Islet precursor cell (in vitro differentiated cells): ENCODE measurements around the gene PLA2G1B.
"Not testable (repeated sequence)": the region's sequence is repeated elsewhere in the genome, so short reads cannot be mapped to it uniquely, and the experiment has no call there.

Source experiments
- DNase-seq: peaks from one replicate; pipeline ENCODE4 v3.0.0-alpha.2; 2018

PLA2G1B gene

GRCh38 chr12:120358412-120359100 lies 31.0 kb upstream of the PLA2G1B start:
- peak; percentile 99 for DNase-seq

- no peak for DNase-seq
Observed at GRCh38 chr12:120357104-120357503, 29.5 kb upstream of the PLA2G1B start.

- peak; percentile 100 for DNase-seq
Observed at GRCh38 chr12:120356567-120357030, 29.0 kb upstream of the PLA2G1B start.

GRCh38 chr12:120353556-120354317 lies 26.2 kb upstream of the PLA2G1B start:
- no peak for DNase-seq

GRCh38 chr12:120353136-120353535 lies 25.6 kb upstream of the PLA2G1B start:
- DNase-seq, result no peak

- DNase-seq, result peak; percentile 84
Observed at GRCh38 chr12:120352117-120352516, 24.5 kb upstream of the PLA2G1B start.

GRCh38 chr12:120350576-120351350 lies 23.2 kb upstream of the PLA2G1B start:
- DNase-seq, result no peak

- DNase-seq, result no peak
Observed at GRCh38 chr12:120347766-120348165, 20.2 kb upstream of the PLA2G1B start.

GRCh38 chr12:120346681-120347080 lies 19.1 kb upstream of the PLA2G1B start:
- DNase-seq, result no peak

- DNase-seq, result no peak
Observed at GRCh38 chr12:120346031-120346430, 18.5 kb upstream of the PLA2G1B start.

- DNase-seq, result no peak
Observed at GRCh38 chr12:120343692-120344091, 16.1 kb upstream of the PLA2G1B start.

GRCh38 chr12:120343039-120343537 lies 15.5 kb upstream of the PLA2G1B start:
- DNase-seq, result no peak

- no peak for DNase-seq
Observed at GRCh38 chr12:120342175-120343038, 14.8 kb upstream of the PLA2G1B start.

GRCh38 chr12:120339256-120339655 lies 11.7 kb upstream of the PLA2G1B start:
- no peak for DNase-seq

GRCh38 chr12:120337730-120338129 lies 10.2 kb upstream of the PLA2G1B start:
- DNase-seq, result no peak

GRCh38 chr12:120336392-120336791 lies 8.8 kb upstream of the PLA2G1B start:
- DNase-seq, result not testable (repeated sequence)

GRCh38 chr12:120335447-120335846 lies 7.9 kb upstream of the PLA2G1B start:
- peak; percentile 88 for DNase-seq

- no peak for DNase-seq
Observed at GRCh38 chr12:120332523-120332922, 4.9 kb upstream of the PLA2G1B start.

- no peak for DNase-seq
Observed at GRCh38 chr12:120332041-120332440, 4.5 kb upstream of the PLA2G1B start.

GRCh38 chr12:120331390-120331789 lies 3.8 kb upstream of the PLA2G1B start:
- no peak for DNase-seq

GRCh38 chr12:120328228-120328627 lies 649 bp upstream of the PLA2G1B start:
- no peak for DNase-seq

- DNase-seq, result no peak
Observed at GRCh38 chr12:120324841-120325417, 2.6 kb downstream of the PLA2G1B start.
